HL-60 (cell line): Measurements from ENCODE around the gene TNXB.
A peak's percentile ranks its signal among the peaks of the same experiment; 100 is the strongest.

Experiments
- DNase-seq, 2 experiments: peaks; one replicate each; pipeline ENCODE4 v3.0.0-alpha.2; 2010 to 2020; ENCODE audit warnings: low read depth in 1 of 2, low spot score in 1 of 2
- H3K27ac ChIP-seq: fragments of 250-450 bp; sonication (Bioruptor Pico); replicated peaks from 2 replicates; pipeline ENCODE4 v1.5.1; 2020; ENCODE audit warnings: mild to moderate bottlenecking, moderate library complexity
- H3K27me3 ChIP-seq: fragments of 250-450 bp; sonication (Bioruptor Pico); 2 replicates; pipeline ENCODE4 v1.5.1; 2021; ENCODE audit warnings: mild to moderate bottlenecking, moderate library complexity; ENCODE audit not compliant: insufficient read depth, poor library complexity, severe bottlenecking
- H3K4me3 ChIP-seq: replicated peaks from 2 replicates; pipeline ENCODE4 v1.5.1; 2011; ENCODE audit warnings: mild to moderate bottlenecking, control low read depth, low read length; ENCODE audit not compliant: insufficient read depth
- GABPA ChIP-seq: IDR thresholded peaks from 2 replicates; pipeline ENCODE4 v1.6.1; 2012; ENCODE audit warnings: low read depth
- POLR2AphosphoS5 ChIP-seq: IDR thresholded peaks from 2 replicates; pipeline ENCODE4 v1.6.1; 2012; ENCODE audit warnings: low read depth
- SPI1 ChIP-seq: IDR thresholded peaks from 2 replicates; pipeline ENCODE4 v1.6.1; 2012; ENCODE audit warnings: low read depth, mild to moderate bottlenecking, borderline replicate concordance
- TF ChIP-seq, protein P1 (sequence below): IDR thresholded peaks from one replicate; pipeline ENCODE4 v1.5.1; 2011; ENCODE audit warnings: low read length, control low read depth, inconsistent platforms; ENCODE audit not compliant: insufficient read depth
- TF ChIP-seq, protein P2 (sequence below): IDR thresholded peaks from 2 replicates; pipeline ENCODE4 v1.6.1; 2012; ENCODE audit warnings: low read depth; ENCODE audit not compliant: insufficient replicate concordance

Gene TNXB

DNA sequence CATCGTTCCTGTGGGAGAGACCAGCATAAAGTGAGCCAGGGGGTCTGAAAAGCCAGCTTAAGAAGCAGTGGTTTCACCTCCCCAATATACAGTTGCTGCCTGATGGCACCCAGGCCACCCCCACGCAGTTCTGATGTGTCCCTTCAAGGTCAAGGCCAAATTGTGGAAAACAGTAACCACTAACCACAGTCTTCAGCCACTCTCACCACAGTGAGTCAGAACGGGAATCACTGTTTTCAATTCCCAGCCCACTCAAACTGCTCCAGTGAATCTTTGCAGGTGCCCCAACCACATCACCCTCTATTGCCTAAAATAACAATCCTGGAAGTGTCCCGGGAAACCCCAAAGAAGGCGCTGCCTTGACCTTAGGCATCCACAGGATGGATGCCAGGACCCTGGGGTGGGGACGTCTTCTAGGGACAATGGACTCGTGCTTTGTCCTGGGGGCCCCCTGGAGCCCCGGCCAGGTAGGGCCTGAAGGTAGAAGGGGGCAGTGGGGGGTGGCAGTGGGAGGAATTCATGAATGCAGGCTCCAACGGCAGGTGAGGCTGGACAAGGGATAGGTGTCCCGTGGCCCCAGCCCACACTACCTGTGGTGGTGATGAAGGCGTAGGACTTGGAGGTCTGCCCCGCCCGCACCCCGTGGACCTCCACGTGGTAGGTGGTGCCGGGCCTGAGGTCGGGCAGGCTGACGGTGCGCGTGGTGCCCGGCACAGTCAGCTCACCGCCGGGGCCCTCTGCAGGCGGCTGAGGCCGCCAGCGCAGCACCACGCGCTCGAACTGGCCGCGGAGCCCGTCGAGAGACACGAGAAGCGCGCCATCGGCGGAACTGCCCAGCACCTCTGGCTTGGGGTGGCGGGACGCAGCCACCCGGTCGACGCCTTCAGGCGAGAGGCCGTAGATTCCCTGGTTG lies 22.2 kb downstream of the TNXB start:
- H3K4me3 ChIP-seq, result no peak overlapping the region
- peaks cover 34% of the 10 kb centered on the region for H3K27me3 ChIP-seq
- peak in 1 of 2 experiments; percentile 33 for DNase-seq
- TF ChIP-seq GABPA (no peak), POLR2AphosphoS5 (no peak), SPI1 (no peak)
- TF ChIP-seq, protein P1, sequence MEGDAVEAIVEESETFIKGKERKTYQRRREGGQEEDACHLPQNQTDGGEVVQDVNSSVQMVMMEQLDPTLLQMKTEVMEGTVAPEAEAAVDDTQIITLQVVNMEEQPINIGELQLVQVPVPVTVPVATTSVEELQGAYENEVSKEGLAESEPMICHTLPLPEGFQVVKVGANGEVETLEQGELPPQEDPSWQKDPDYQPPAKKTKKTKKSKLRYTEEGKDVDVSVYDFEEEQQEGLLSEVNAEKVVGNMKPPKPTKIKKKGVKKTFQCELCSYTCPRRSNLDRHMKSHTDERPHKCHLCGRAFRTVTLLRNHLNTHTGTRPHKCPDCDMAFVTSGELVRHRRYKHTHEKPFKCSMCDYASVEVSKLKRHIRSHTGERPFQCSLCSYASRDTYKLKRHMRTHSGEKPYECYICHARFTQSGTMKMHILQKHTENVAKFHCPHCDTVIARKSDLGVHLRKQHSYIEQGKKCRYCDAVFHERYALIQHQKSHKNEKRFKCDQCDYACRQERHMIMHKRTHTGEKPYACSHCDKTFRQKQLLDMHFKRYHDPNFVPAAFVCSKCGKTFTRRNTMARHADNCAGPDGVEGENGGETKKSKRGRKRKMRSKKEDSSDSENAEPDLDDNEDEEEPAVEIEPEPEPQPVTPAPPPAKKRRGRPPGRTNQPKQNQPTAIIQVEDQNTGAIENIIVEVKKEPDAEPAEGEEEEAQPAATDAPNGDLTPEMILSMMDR, result no peak
- TF ChIP-seq, protein P2, sequence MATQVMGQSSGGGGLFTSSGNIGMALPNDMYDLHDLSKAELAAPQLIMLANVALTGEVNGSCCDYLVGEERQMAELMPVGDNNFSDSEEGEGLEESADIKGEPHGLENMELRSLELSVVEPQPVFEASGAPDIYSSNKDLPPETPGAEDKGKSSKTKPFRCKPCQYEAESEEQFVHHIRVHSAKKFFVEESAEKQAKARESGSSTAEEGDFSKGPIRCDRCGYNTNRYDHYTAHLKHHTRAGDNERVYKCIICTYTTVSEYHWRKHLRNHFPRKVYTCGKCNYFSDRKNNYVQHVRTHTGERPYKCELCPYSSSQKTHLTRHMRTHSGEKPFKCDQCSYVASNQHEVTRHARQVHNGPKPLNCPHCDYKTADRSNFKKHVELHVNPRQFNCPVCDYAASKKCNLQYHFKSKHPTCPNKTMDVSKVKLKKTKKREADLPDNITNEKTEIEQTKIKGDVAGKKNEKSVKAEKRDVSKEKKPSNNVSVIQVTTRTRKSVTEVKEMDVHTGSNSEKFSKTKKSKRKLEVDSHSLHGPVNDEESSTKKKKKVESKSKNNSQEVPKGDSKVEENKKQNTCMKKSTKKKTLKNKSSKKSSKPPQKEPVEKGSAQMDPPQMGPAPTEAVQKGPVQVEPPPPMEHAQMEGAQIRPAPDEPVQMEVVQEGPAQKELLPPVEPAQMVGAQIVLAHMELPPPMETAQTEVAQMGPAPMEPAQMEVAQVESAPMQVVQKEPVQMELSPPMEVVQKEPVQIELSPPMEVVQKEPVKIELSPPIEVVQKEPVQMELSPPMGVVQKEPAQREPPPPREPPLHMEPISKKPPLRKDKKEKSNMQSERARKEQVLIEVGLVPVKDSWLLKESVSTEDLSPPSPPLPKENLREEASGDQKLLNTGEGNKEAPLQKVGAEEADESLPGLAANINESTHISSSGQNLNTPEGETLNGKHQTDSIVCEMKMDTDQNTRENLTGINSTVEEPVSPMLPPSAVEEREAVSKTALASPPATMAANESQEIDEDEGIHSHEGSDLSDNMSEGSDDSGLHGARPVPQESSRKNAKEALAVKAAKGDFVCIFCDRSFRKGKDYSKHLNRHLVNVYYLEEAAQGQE, result no peak
- no peak overlapping the region for H3K27ac ChIP-seq

DNA sequence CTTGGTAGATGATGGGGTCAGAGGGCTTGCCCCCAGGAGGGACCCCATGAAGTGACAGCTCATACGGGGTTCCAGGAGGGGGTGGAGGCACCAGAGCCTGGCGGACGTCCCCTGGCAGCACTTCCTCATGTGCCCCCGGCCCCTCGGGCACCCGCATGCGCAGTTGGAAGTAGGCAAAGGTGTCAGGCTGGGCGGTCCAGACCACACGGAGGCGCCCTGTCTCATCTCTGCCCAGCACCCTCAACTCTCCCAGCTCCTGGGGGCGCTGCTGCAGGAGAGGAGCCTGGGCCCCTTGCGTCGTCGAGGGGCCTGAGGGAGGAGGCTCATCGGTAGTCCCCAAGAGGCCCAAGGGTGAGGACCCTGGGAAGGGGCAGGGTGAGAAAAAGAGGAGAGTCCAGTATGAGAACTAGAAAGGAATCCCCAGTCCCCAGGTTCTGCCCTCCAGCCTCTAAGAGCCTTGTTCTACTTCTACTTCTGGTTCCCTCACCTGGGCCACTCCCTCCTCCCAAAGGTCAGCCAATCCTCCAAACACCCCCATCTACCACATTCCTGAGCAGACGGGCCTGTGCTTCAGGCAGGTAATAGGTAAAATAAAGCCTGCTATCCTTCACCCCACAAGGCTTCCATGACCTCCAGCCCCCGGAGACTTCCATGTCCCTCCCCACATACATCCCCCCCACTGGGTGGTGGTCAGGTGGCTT lies 23.2 kb downstream of the TNXB start:
- H3K4me3 ChIP-seq, result no peak overlapping the region
- TF ChIP-seq POLR2AphosphoS5 (no peak), SPI1 (peak; percentile 28; the same call in 1 of the 2 replicates)
- H3K27ac ChIP-seq, result no peak overlapping the region
- peaks cover 38% of the 10 kb centered on the region for H3K27me3 ChIP-seq
- peak; percentile 21 to 31 for DNase-seq

DNA sequence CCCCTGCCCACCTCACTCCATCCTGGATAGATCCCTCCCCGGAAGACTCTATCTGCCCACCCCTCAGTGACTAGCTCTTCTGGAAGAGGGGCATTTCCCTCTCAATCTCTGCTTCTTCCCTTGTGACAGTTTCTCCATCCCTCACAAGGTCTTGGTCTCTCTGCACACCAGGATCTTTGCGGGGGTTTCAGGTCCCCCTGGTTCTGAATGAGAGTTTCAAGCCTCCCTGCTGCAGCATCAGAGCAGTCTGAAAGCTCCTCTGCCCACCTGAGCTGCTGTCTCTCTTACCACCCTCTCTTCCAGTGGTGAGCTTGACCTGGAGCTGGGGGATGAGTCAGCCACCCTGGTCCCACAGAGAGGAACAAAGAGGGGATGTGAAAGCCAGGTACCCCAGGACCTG lies 24.4 kb downstream of the TNXB start:
- TF ChIP-seq GABPA, result no peak
- no peak for TF ChIP-seq SPI1
- TF ChIP-seq, protein P1, result no peak
- TF ChIP-seq, protein P2, result no peak
- TF ChIP-seq POLR2AphosphoS5, result no peak
- peaks cover 41% of the 10 kb centered on the region for H3K27me3 ChIP-seq
- DNase-seq, result no peak
- H3K4me3 ChIP-seq, result no peak overlapping the region
- H3K27ac ChIP-seq, result no peak overlapping the region
